ENCODE measurements around the gene AMH. TPM values are rescaled to one million over a fixed set of nuclear protein-coding genes. Genes with fewer than 3 reads are reported as not detected.
A peak's percentile ranks its signal among the peaks of the same experiment; 100 is the strongest.

Gene AMH
- total and polyA plus RNA-seq, 2 of the 13 experiments (the other 11 are each of a cell fraction or from before 2014, with no cell fraction given): 0.03 to 0.18 TPM

- no TSS peak for BruUV-seq (replicated peaks)
- ChIA-PET CTCF (ENCODE audit: low intra/inter-chr PET ratio, low total read pairs) (no interaction called here), POLR2A (no interaction called here)
- H3K4me1 ChIP-seq (ENCODE audit: insufficient read depth, low read length): peaks cover 27% of the 10 kb centered on the region
- no peaks in the 10 kb centered on the region for H3K9me3 ChIP-seq (ENCODE audit: low read length)
- in situ Hi-C loops (cut with HindIII; ENCODE audit: extremely low pct_ligation_motif_present, low pct_unique_long_range_greater_than_20kb) (no loop called here), intact Hi-C loops (cut with micrococcal nuclease; ENCODE audit: unreplicated experiment) (no loop called here)
- no peak overlapping the region for H2AFZ ChIP-seq (ENCODE audit: low read length)
- H3K4me2 ChIP-seq (ENCODE audit: low read depth, low read length): no peak overlapping the region
- H3K4me3 ChIP-seq (replicated peaks in 1 of 3; ENCODE audit: insufficient read depth in 1 of 3, low read depth in 2 of 3, low read length in 3 of 3): no peak overlapping the region
- ATAC-seq: no peak
- 45% methylated on average over 5 of the region's 11 CpGs for whole genome bisulfite sequencing (ENCODE audit: low lambda C conversion rate)
- no peak overlapping the region for H3K9ac ChIP-seq (ENCODE audit: insufficient read depth, low read depth, low read length)
- DNase-seq (ENCODE audit: low spot score): no peak
- no peaks in the 10 kb centered on the region for H3K36me3 ChIP-seq (replicated peaks in 1 of 2; ENCODE audit: control insufficient read depth in 1 of 2, insufficient read depth in 2 of 2, low read length in 2 of 2)
- no peaks in the 10 kb centered on the region for H3K79me2 ChIP-seq (ENCODE audit: insufficient read depth, low read length)
- FAIRE-seq: no peak
- peaks cover 4 to 39% of the 10 kb centered on the region in 2 experiments; a peak in 4 of 5 replicates for H3K27me3 ChIP-seq (ENCODE audit: control insufficient read depth in 1 of 2, insufficient read depth in 2 of 2, low read length in 2 of 2)
- H4K20me1 ChIP-seq (ENCODE audit: insufficient read depth, low read length): peaks cover 2% of the 10 kb centered on the region
- TF ChIP-seq ZBTB34 (CRISPR knock-in tag; IDR thresholded peaks at IDR 0.05) (no peak), HOXD1 (CRISPR knock-in tag; IDR thresholded peaks at IDR 0.05) (no peak), ZNF883 (CRISPR knock-in tag; IDR thresholded peaks at IDR 0.05; ENCODE audit: not compliant biosample characterization) (no peak), ZNF121 (CRISPR knock-in tag; IDR thresholded peaks at IDR 0.05) (peak; percentile 57), SALL2 (CRISPR knock-in tag; IDR thresholded peaks at IDR 0.05) (no peak), ZNF615 (CRISPR knock-in tag; IDR thresholded peaks at IDR 0.05; ENCODE audit: borderline replicate concordance) (no peak)
- no peak overlapping the region for H3K27ac ChIP-seq (ENCODE audit: extremely low read length, insufficient read depth, low read length)
These were observed 33.7 kb downstream of the AMH start for GRCh38 chr19:2282862-2283237.

- no peak overlapping the region for H2AFZ ChIP-seq (ENCODE audit: low read length)
- H3K4me2 ChIP-seq (ENCODE audit: low read depth, low read length): no peak overlapping the region
- DNase-seq (ENCODE audit: low spot score) (no peak), FAIRE-seq (no peak), ATAC-seq (no peak)
- H3K9me3 ChIP-seq (ENCODE audit: low read length): no peaks in the 10 kb centered on the region
- peaks cover 2% of the 10 kb centered on the region for H4K20me1 ChIP-seq (ENCODE audit: insufficient read depth, low read length)
- ChIA-PET POLR2A (no interaction called here), CTCF (ENCODE audit: low intra/inter-chr PET ratio, low total read pairs) (no interaction called here)
- no peak overlapping the region for H3K27ac ChIP-seq (ENCODE audit: extremely low read length, insufficient read depth, low read length)
- WGBS (ENCODE audit: low lambda C conversion rate): 73% methylated on average over 8 of the region's 8 CpGs
- BruUV-seq (replicated peaks): no TSS peak
- H3K4me3 ChIP-seq (replicated peaks in 1 of 3; ENCODE audit: insufficient read depth in 1 of 3, low read depth in 2 of 3, low read length in 3 of 3): no peak overlapping the region
- in situ Hi-C loops (cut with HindIII; ENCODE audit: extremely low pct_ligation_motif_present, low pct_unique_long_range_greater_than_20kb) (no loop called here), intact Hi-C loops (cut with micrococcal nuclease; ENCODE audit: unreplicated experiment) (no loop called here)
- H3K27me3 ChIP-seq (ENCODE audit: control insufficient read depth in 1 of 2, insufficient read depth in 2 of 2, low read length in 2 of 2): peaks cover 10 to 50% of the 10 kb centered on the region in 2 experiments
- H3K36me3 ChIP-seq (replicated peaks in 1 of 2; ENCODE audit: control insufficient read depth in 1 of 2, insufficient read depth in 2 of 2, low read length in 2 of 2): no peaks in the 10 kb centered on the region
- no peaks in the 10 kb centered on the region for H3K79me2 ChIP-seq (ENCODE audit: insufficient read depth, low read length)
- H3K9ac ChIP-seq (ENCODE audit: insufficient read depth, low read depth, low read length): no peak overlapping the region
- H3K4me1 ChIP-seq (ENCODE audit: insufficient read depth, low read length): peaks cover 30% of the 10 kb centered on the region
- no peak for TF ChIP-seq TERF1 (CRISPR knock-in tag; IDR thresholded peaks at IDR 0.05)
- peak; percentile 40; the same call in 1 of the 2 replicates for TF ChIP-seq ZNF121 (CRISPR knock-in tag; IDR thresholded peaks at IDR 0.05)
- no peak for TF ChIP-seq ZNF441 (CRISPR knock-in tag; IDR thresholded peaks at IDR 0.05; ENCODE audit: borderline replicate concordance)
These were observed 34.8 kb downstream of the AMH start for GRCh38 chr19:2283835-2284507.

All from HepG2 (cell line).